Astrocyte (in vitro differentiated cells and primary cell): Measurements from ENCODE around the gene IFI16.

Experiments
- EZH2 ChIP-seq: IDR thresholded peaks from 2 replicates; pipeline ENCODE4 v1.6.1; 2012; ENCODE audit warnings: mild to moderate bottlenecking, low read length, inconsistent platforms; ENCODE audit not compliant: insufficient read depth
- TF ChIP-seq, protein P1 (sequence below): IDR thresholded peaks from 2 replicates; pipeline ENCODE4 v1.5.1; 2011; ENCODE audit warnings: low read depth, mild to moderate bottlenecking, inconsistent platforms, low read length, moderate library complexity; ENCODE audit not compliant: insufficient read depth

GRCh38 chr1:158962983-158963382 is 46.7 kb upstream of the IFI16 start:
- TF ChIP-seq, protein P1, sequence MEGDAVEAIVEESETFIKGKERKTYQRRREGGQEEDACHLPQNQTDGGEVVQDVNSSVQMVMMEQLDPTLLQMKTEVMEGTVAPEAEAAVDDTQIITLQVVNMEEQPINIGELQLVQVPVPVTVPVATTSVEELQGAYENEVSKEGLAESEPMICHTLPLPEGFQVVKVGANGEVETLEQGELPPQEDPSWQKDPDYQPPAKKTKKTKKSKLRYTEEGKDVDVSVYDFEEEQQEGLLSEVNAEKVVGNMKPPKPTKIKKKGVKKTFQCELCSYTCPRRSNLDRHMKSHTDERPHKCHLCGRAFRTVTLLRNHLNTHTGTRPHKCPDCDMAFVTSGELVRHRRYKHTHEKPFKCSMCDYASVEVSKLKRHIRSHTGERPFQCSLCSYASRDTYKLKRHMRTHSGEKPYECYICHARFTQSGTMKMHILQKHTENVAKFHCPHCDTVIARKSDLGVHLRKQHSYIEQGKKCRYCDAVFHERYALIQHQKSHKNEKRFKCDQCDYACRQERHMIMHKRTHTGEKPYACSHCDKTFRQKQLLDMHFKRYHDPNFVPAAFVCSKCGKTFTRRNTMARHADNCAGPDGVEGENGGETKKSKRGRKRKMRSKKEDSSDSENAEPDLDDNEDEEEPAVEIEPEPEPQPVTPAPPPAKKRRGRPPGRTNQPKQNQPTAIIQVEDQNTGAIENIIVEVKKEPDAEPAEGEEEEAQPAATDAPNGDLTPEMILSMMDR: no peak
- no peak for TF ChIP-seq EZH2
